H9 (cell line): ENCODE measurements around the gene EVC. TPM values are rescaled to one million over a fixed set of nuclear protein-coding genes. Genes with fewer than 3 reads are reported as not detected.

Experiments used
- DNase-seq: peaks from one replicate; pipeline ENCODE4 v3.0.0-alpha.2; 2017
- H2AFZ ChIP-seq: one replicate; pipeline ENCODE4 v1.6.1; 2013; ENCODE audit warnings: mild to moderate bottlenecking, low read length, control low read depth, moderate library complexity
- H2AK5ac ChIP-seq: 2 replicates; pipeline ENCODE4 v1.6.1; 2013; ENCODE audit warnings: low read length, control low read depth, mixed read lengths; ENCODE audit not compliant: insufficient read length
- H2BK120ac ChIP-seq: one replicate; pipeline ENCODE4 v1.6.1; 2013; ENCODE audit warnings: low read depth, mild to moderate bottlenecking, low read length, control low read depth, inconsistent platforms; ENCODE audit not compliant: poor library complexity, severe bottlenecking
- H2BK12ac ChIP-seq: 2 replicates; pipeline ENCODE4 v1.6.1; 2013; ENCODE audit warnings: low read length, control low read depth, mixed read lengths, low read depth; ENCODE audit not compliant: insufficient read length
- H2BK15ac ChIP-seq: 2 replicates; pipeline ENCODE4 v1.6.1; 2013; ENCODE audit warnings: low read depth, low read length, control low read depth
- H2BK20ac ChIP-seq: one replicate; pipeline ENCODE4 v1.6.1; 2013; ENCODE audit warnings: low read depth, mild to moderate bottlenecking, low read length, control low read depth, inconsistent platforms; ENCODE audit not compliant: poor library complexity, severe bottlenecking
- H2BK5ac ChIP-seq: 2 replicates; pipeline ENCODE4 v1.6.1; 2013; ENCODE audit warnings: low read length, control low read depth, mixed read lengths; ENCODE audit not compliant: insufficient read length
- H3K14ac ChIP-seq: 2 replicates; pipeline ENCODE4 v1.6.1; 2013; ENCODE audit warnings: low read length, control low read depth; ENCODE audit not compliant: insufficient read depth
- H3K18ac ChIP-seq: 2 replicates; pipeline ENCODE4 v1.6.1; 2013; ENCODE audit warnings: low read depth, mild to moderate bottlenecking, mixed read lengths, low read length, control low read depth; ENCODE audit not compliant: insufficient read length
- H3K23ac ChIP-seq: 2 replicates; pipeline ENCODE4 v1.6.1; 2013; ENCODE audit warnings: low read length, control low read depth, mixed read lengths, low read depth; ENCODE audit not compliant: insufficient read length
- H3K23me2 ChIP-seq: 2 replicates; pipeline ENCODE4 v1.6.1; 2013; ENCODE audit warnings: low read depth, mild to moderate bottlenecking, mixed read lengths, low read length, control low read depth; ENCODE audit not compliant: insufficient read length, poor library complexity, severe bottlenecking
- H3K27ac ChIP-seq: 2 replicates; pipeline ENCODE4 v1.5.1; 2013; ENCODE audit warnings: low read length, control low read depth, mixed read lengths, low read depth; ENCODE audit not compliant: insufficient read length
- H3K27me3 ChIP-seq: 2 replicates; pipeline ENCODE4 v1.6.1; 2013; ENCODE audit warnings: low read length, control low read depth, inconsistent platforms; ENCODE audit not compliant: insufficient read depth
- H3K4ac ChIP-seq: 2 replicates; pipeline ENCODE4 v1.6.1; 2013; ENCODE audit warnings: low read depth, mild to moderate bottlenecking, control low read depth, inconsistent platforms, low read length, moderate library complexity
- H3K4me1 ChIP-seq: 2 replicates; pipeline ENCODE4 v1.6.1; 2013; ENCODE audit warnings: low read length, control low read depth, inconsistent platforms; ENCODE audit not compliant: insufficient read depth
- H3K4me2 ChIP-seq: 2 replicates; pipeline ENCODE4 v1.6.1; 2013; ENCODE audit warnings: low read length, control low read depth, mixed read lengths; ENCODE audit not compliant: insufficient read length, insufficient read depth
- H3K56ac ChIP-seq: 2 replicates; pipeline ENCODE4 v1.6.1; 2013; ENCODE audit warnings: low read depth, mild to moderate bottlenecking, mixed read lengths, low read length, control low read depth; ENCODE audit not compliant: insufficient read length
- H3K79me1 ChIP-seq: 2 replicates; pipeline ENCODE4 v1.6.1; 2013; ENCODE audit warnings: low read depth, mild to moderate bottlenecking, moderate library complexity, low read length, control low read depth, inconsistent platforms; ENCODE audit not compliant: insufficient read depth, poor library complexity, severe bottlenecking
- H3K79me2 ChIP-seq: 2 replicates; pipeline ENCODE4 v1.6.1; 2013; ENCODE audit warnings: low read length, control low read depth, inconsistent platforms; ENCODE audit not compliant: insufficient read depth
- H3K9ac ChIP-seq: 2 replicates; pipeline ENCODE4 v1.6.1; 2013; ENCODE audit warnings: low read length, control low read depth, mixed read lengths; ENCODE audit not compliant: insufficient read length; ENCODE audit errors: extremely low read depth
- H3K9me3 ChIP-seq: one replicate; pipeline ENCODE4 v1.6.1; 2013; ENCODE audit warnings: low read depth, low read length, inconsistent platforms; ENCODE audit not compliant: control insufficient read depth
- H3T11ph ChIP-seq: one replicate; pipeline ENCODE4 v1.6.1; 2013; ENCODE audit warnings: mild to moderate bottlenecking, low read length, control low read depth, inconsistent platforms
- H4K20me1 ChIP-seq: one replicate; pipeline ENCODE4 v1.6.1; 2013; ENCODE audit not compliant: control insufficient read depth, insufficient read length, insufficient read depth
- H4K5ac ChIP-seq: 2 replicates; pipeline ENCODE4 v1.6.1; 2013; ENCODE audit warnings: low read depth, mild to moderate bottlenecking, mixed read lengths, low read length, control low read depth; ENCODE audit not compliant: insufficient read length
- H4K8ac ChIP-seq: replicated peaks from 2 replicates; pipeline ENCODE4 v1.6.1; 2013; ENCODE audit warnings: low read length, control low read depth, mixed read lengths, low read depth; ENCODE audit not compliant: insufficient read length
- H4K91ac ChIP-seq: 2 replicates; pipeline ENCODE4 v1.6.1; 2013; ENCODE audit warnings: low read depth, mild to moderate bottlenecking, moderate library complexity, mixed read lengths, low read length, control low read depth; ENCODE audit not compliant: insufficient read length
- H3K27ac Mint-ChIP-seq, 3 experiments: 2 replicates in 2 of 3; 3 replicates in 1 of 3; pipeline ENCODE4 v1.8.0; 2020 to 2021; ENCODE audit warnings: mixed read lengths in 3 of 3, mild to moderate bottlenecking in 1 of 3, moderate library complexity in 1 of 3
- H3K27me3 Mint-ChIP-seq: 2 replicates; pipeline ENCODE4 v1.8.0; 2021; ENCODE audit warnings: low read depth, mild to moderate bottlenecking, moderate library complexity, mixed read lengths
- H3K36me3 Mint-ChIP-seq, 3 experiments: 2 replicates in 2 of 3; 3 replicates in 1 of 3; pipeline ENCODE4 v1.8.0; 2020 to 2021; ENCODE audit warnings: low read depth in 3 of 3, mixed read lengths in 3 of 3; ENCODE audit not compliant: insufficient read depth in 1 of 3
- H3K4me1 Mint-ChIP-seq, 2 experiments: 2 replicates each; pipeline ENCODE4 v1.8.0; 2020; ENCODE audit warnings: mixed read lengths in 2 of 2
- H3K4me3 Mint-ChIP-seq, 2 experiments: 2 replicates in 1 of 2; 3 replicates in 1 of 2; pipeline ENCODE4 v1.8.0; 2020 to 2021; ENCODE audit warnings: mild to moderate bottlenecking in 2 of 2, mixed read lengths in 2 of 2, moderate library complexity in 1 of 2
- H3K9me3 Mint-ChIP-seq, 2 experiments: 2 replicates in 1 of 2; 3 replicates in 1 of 2; pipeline ENCODE4 v1.8.0; 2020; ENCODE audit warnings: mild to moderate bottlenecking in 2 of 2, mixed read lengths in 2 of 2, moderate library complexity in 1 of 2
- CTCF ChIP-seq: fragments of 200-600 bp; sonication (generic); conservative IDR thresholded peaks from 3 replicates; pipeline ENCODE4 v1.8.0; 2021; ENCODE audit warnings: antibody characterized with exemption, mild to moderate bottlenecking
- WGBS: extraction: QIAGEN DNeasy Blood & Tissue Kit; methylation state at CpG from one replicate; pipeline ENCODE4 v1.1.7; 2013; ENCODE audit warnings: missing lambda C conversion rate, low lambda C conversion rate, mixed read lengths; ENCODE audit not compliant: insufficient read length; ENCODE audit errors: extremely low coverage; 5-methylcytosine and 5-hydroxymethylcytosine counted together
- total RNA-seq: library from RNA; stranded (reverse); gene quantifications from 2 replicates; pipeline ENCODE4 v1.2.1, GENCODE V29; 2021

EVC gene
- total RNA-seq, 1 experiment from 2014 or later: 10.1 TPM

DNA sequence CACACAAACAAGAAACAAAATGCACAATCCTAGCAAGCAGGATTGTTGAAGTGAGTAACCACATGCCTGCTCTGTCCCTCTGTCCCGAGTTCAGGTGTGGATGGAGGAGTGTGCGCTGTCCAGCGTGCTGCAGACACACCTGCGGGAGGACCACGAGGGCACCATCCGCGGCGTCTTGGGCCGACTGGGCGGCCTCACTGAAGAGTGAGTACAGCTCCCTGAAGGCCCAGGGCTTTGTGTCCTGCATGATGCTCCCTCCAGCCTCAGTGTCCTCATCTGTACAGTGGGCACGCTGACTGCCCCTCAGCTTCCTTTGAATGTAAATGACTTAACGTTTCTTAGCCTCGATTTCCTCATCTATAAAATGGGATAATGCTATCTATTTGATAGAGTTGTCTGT is 82.5 kb downstream of the EVC start:
- no peaks in the 10 kb centered on the region for H3K79me2 ChIP-seq
- H3K9ac ChIP-seq: no peak overlapping the region
- no CpG with 5 or more reads among the region's 13 CpGs for WGBS
- H3K23ac ChIP-seq: no peak overlapping the region
- H3K4me1 ChIP-seq: no peaks in the 10 kb centered on the region
- no peaks in the 10 kb centered on the region for H3K27me3 ChIP-seq
- Mint-ChIP-seq H3K9me3 (no peaks in the 10 kb centered on the region), H3K27ac (no peak overlapping the region), H3K36me3 (peaks cover 10 to 17% (median 13%) of the 10 kb centered on the region in 3 experiments; a peak in 6 of 7 replicates), H3K4me3 (no peak overlapping the region), H3K4me1 (no peaks in the 10 kb centered on the region), H3K27me3 (no peaks in the 10 kb centered on the region)
- no peak overlapping the region for H3K4ac ChIP-seq
- no peak overlapping the region for H2BK120ac ChIP-seq
- H4K20me1 ChIP-seq: no peaks in the 10 kb centered on the region
- no peak overlapping the region for H2AFZ ChIP-seq
- no peak overlapping the region for H3K4me2 ChIP-seq
- no peak overlapping the region for H4K5ac ChIP-seq
- no peaks in the 10 kb centered on the region for H3K79me1 ChIP-seq
- H3T11ph ChIP-seq: no peak overlapping the region
- DNase-seq: peak; percentile 28
- H2BK5ac ChIP-seq: no peak overlapping the region
- no peak overlapping the region for H2BK12ac ChIP-seq
- H2BK15ac ChIP-seq: no peak overlapping the region
- H3K18ac ChIP-seq: no peak overlapping the region
- H4K8ac ChIP-seq: no peak overlapping the region
- H2BK20ac ChIP-seq: no peak overlapping the region
- H3K9me3 ChIP-seq: no peaks in the 10 kb centered on the region
- H3K14ac ChIP-seq: no peak overlapping the region
- no peaks in the 10 kb centered on the region for H3K23me2 ChIP-seq
- no peak overlapping the region for H2AK5ac ChIP-seq
- H3K27ac ChIP-seq: no peak overlapping the region
- no peak for TF ChIP-seq CTCF
- H3K56ac ChIP-seq: no peak overlapping the region
- no peak overlapping the region for H4K91ac ChIP-seq
